Activated CD8-positive, alpha-beta T cell treated with anti-CD3 and anti-CD28 coated beads for 36 hours (primary cell): ENCODE results near the gene CAPN10. TPM values are rescaled to one million over a fixed set of nuclear protein-coding genes. Genes with fewer than 3 reads are reported as not detected.

Experiments used
- ATAC-seq: fragments of 200-7000 bp; cut with Tn5 transposase; one replicate; pipeline ENCODE4 v1.10.0; 2021; ENCODE audit warnings: mild to moderate bottlenecking, moderate library complexity
- CTCF ChIA-PET: fragments of 350-600 bp; sonication (Branson Sonifier 250); formaldehyde crosslinking; loops from one replicate; lab custom pipeline; 2021; ENCODE audit warnings: antibody characterized with exemption; lab: Charles Lee
- POLR2A ChIA-PET: fragments of 350-600 bp; sonication (Branson Sonifier 250); formaldehyde crosslinking; loops from one replicate; lab custom pipeline; 2021; ENCODE audit warnings: antibody characterized with exemption; lab: Charles Lee
- DNase-seq: peaks from one replicate; pipeline ENCODE4 v3.0.0-alpha.2; 2020
- H3K27ac Mint-ChIP-seq: one replicate; pipeline ENCODE4 v1.8.0; 2021; ENCODE audit warnings: mild to moderate bottlenecking, mixed read lengths
- H3K27me3 Mint-ChIP-seq: one replicate; pipeline ENCODE4 v1.8.0; 2021; ENCODE audit warnings: mixed read lengths
- H3K36me3 Mint-ChIP-seq: one replicate; pipeline ENCODE4 v1.8.0; 2021; ENCODE audit warnings: low read depth, mixed read lengths
- H3K4me1 Mint-ChIP-seq: one replicate; pipeline ENCODE4 v1.8.0; 2021; ENCODE audit warnings: low read depth, mixed read lengths
- H3K4me3 Mint-ChIP-seq: one replicate; pipeline ENCODE4 v1.8.0; 2021; ENCODE audit warnings: mild to moderate bottlenecking, moderate library complexity, mixed read lengths
- H3K9me3 Mint-ChIP-seq: one replicate; pipeline ENCODE4 v1.8.0; 2021; ENCODE audit warnings: mixed read lengths
- CTCF ChIP-seq: fragments of 200-600 bp; IDR thresholded peaks from one replicate; pipeline ENCODE4 v1.8.0; 2022; ENCODE audit warnings: antibody characterized with exemption, mild to moderate bottlenecking
- intact Hi-C: fragments of 100-400 bp; cut with micrococcal nuclease; formaldehyde crosslinking; loops from one replicate; pipeline ENCODE4 v1.10.0; 2022
- total RNA-seq, 2 experiments: library from RNA; stranded (reverse); gene quantifications; one replicate each; pipeline ENCODE4 v1.2.3, GENCODE V29; 2021

CAPN10 gene
- total RNA-seq, 2 experiments from 2014 or later = 26.8 to 29.1 TPM

GRCh38 chr2:240576036-240576435, 10.5 kb upstream of the CAPN10 start:
- ATAC-seq (no peak), DNase-seq (no peak)
- Mint-ChIP-seq H3K9me3 (no peaks in the 10 kb centered on the region), H3K27me3 (no peaks in the 10 kb centered on the region), H3K36me3 (peaks cover 10% of the 10 kb centered on the region), H3K4me1 (peaks cover 25% of the 10 kb centered on the region), H3K4me3 (no peak overlapping the region), H3K27ac (no peak overlapping the region)
- intact Hi-C loops = no loop called here
- TF ChIP-seq CTCF = no peak
- POLR2A ChIA-PET = no interaction called here
- CTCF ChIA-PET = interaction anchor here (1.1 kb wide), 1 partner anchor 12 kb away, joined by 3 read pairs; no protein-coding TSS in a partner anchor

GRCh38 chr2:240576436-240577205, 9.9 kb upstream of the CAPN10 start:
- Mint-ChIP-seq H3K36me3 (peaks cover 12% of the 10 kb centered on the region), H3K9me3 (no peaks in the 10 kb centered on the region), H3K27ac (no peak overlapping the region), H3K27me3 (no peaks in the 10 kb centered on the region), H3K4me3 (no peak overlapping the region), H3K4me1 (peaks cover 21% of the 10 kb centered on the region)
- ATAC-seq (no peak), DNase-seq (no peak)
- ChIA-PET CTCF (interaction anchor here (1.1 kb wide), 1 partner anchor 11 kb away, joined by 3 read pairs; no protein-coding TSS in a partner anchor), POLR2A (interaction anchor here (1.3 kb wide), 1 partner anchor 11 kb away, joined by 4 read pairs; no protein-coding TSS in a partner anchor)
- TF ChIP-seq CTCF = no peak
- intact Hi-C loops = no loop called here

GRCh38 chr2:240577281-240578109, 9.0 kb upstream of the CAPN10 start:
- ATAC-seq (no peak), DNase-seq (no peak)
- Mint-ChIP-seq H3K4me3 (no peak overlapping the region), H3K27me3 (no peaks in the 10 kb centered on the region), H3K36me3 (peaks cover 14% of the 10 kb centered on the region), H3K27ac (no peak overlapping the region), H3K9me3 (no peaks in the 10 kb centered on the region), H3K4me1 (peaks cover 24% of the 10 kb centered on the region)
- ChIA-PET POLR2A (interaction anchor here (0.6 to 1.3 kb wide), 2 partner anchors 12 to 35 kb away, joined by 3 to 4 read pairs; no protein-coding TSS in a partner anchor), CTCF (interaction anchor here (1.1 to 3.3 kb wide), 2 partner anchors 10 to 11 kb away, joined by 3 to 30 read pairs; no protein-coding TSS in a partner anchor)
- TF ChIP-seq CTCF = no peak
- intact Hi-C loops = no loop called here

GRCh38 chr2:240578110-240578450, 8.5 kb upstream of the CAPN10 start:
- ChIA-PET POLR2A (interaction anchor here (0.6 to 1.3 kb wide), 2 partner anchors 12 to 34 kb away, joined by 3 to 4 read pairs; no protein-coding TSS in a partner anchor), CTCF (interaction anchor here (3.3 kb wide), 1 partner anchor 12 kb away, joined by 30 read pairs; no protein-coding TSS in a partner anchor)
- DNase-seq = no peak
- Mint-ChIP-seq H3K27me3 (no peaks in the 10 kb centered on the region), H3K9me3 (no peaks in the 10 kb centered on the region), H3K4me1 (peaks cover 27% of the 10 kb centered on the region), H3K36me3 (peaks cover 14% of the 10 kb centered on the region), H3K4me3 (no peak overlapping the region), H3K27ac (no peak overlapping the region)
- intact Hi-C loops = no loop called here
- no peak for ATAC-seq
- TF ChIP-seq CTCF = no peak
